HG03432 (cell line): ENCODE measurements around the gene CCDC57.

Source experiments
- ATAC-seq: cut with Tn5 transposase; IDR thresholded peaks from one replicate; pipeline ENCODE4 v1.9.1; 2021; ENCODE audit warnings: mild to moderate bottlenecking, moderate library complexity; ENCODE audit not compliant: unreplicated experiment

CCDC57 gene

DNA sequence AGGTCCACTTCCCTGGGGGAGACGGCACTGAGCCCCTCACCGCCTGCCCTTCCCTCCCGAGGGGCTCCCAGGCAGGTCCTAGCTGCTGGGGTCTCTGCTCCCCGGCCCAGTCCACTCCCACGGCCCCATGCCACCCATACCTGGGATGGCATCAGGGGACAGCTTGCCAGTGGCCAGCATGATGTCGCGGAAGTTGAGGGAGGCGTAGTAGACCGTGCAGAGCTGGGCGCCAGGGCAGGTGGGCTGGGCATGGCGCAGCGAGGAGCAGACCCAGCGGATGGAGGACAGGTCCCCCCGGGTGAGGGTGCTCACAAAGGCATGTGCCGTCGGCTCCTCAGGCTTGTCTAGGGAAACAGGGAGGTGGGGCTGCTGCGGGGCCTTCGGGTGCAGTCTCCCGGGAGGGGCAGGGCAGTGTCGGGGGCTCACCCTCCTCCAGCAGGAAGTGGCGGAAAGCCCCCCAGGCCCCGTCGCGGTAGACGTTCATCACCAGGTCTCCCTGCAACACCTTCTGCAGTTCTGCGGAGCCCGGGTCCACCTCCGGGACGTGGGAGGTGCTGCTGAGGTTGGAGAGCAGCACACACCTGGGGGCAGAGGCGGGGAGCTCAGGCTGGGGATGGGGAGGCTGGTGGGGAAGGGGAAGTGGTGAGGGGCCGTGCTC is 128.1 kb downstream of the CCDC57 start:
- no peak for ATAC-seq

- ATAC-seq: no peak
These were observed 128.9 kb downstream of the CCDC57 start for GRCh38 chr17:82083533-82084359.

GRCh38 chr17:82083009-82083408 is 129.6 kb downstream of the CCDC57 start:
- ATAC-seq: no peak

DNA sequence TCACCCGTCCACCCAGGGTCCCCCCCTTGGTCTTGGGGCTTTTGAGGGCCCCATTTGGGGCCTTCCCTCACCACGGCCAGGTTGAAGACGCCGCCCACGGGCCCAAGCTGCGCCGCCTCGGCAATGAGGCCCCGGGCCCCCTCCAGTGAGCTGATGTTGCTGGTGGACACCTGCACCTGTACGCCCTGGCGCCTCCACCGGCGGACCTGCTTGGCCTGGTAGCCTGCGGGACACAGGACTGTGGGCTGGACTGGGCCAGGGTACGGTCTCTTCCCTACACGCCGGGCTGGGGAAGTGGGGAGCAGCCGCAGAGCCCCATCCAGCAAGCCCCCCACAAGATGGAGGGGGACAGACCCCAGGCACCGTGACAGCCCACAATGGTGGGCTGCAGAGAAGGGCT is 130.2 kb downstream of the CCDC57 start:
- no peak for ATAC-seq

- no peak for ATAC-seq
These were observed 130.7 kb downstream of the CCDC57 start for GRCh38 chr17:82081966-82082365.

- no peak for ATAC-seq
These were observed 131.1 kb downstream of the CCDC57 start for GRCh38 chr17:82081546-82081945.

- ATAC-seq: no peak
These were observed 131.7 kb downstream of the CCDC57 start for GRCh38 chr17:82080789-82081464.

- ATAC-seq: no peak
These were observed 132.4 kb downstream of the CCDC57 start for GRCh38 chr17:82080048-82080788.

- no peak for ATAC-seq
These were observed 133.5 kb downstream of the CCDC57 start for GRCh38 chr17:82079001-82079677.

DNA sequence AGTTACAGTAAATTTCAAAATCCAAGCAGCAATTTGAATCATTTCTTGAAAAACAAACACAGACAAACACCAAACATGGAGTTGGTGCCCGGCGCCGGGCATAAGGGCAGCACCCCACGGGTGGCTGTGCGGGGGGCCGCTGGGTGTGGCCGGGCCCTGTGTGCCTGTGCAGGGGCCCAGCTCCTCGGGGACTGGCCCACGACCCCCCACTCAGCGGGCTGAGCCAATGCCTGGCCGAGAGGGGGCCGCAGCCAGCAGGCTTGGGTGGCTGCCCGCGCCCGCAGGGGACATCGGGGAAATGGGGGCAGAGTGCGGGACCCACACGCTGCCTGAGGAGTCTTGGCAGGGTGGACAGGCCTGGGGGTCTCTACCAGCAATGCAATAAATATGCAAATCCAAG is 134.2 kb downstream of the CCDC57 start:
- no peak for ATAC-seq

GRCh38 chr17:82077617-82078358 is 134.9 kb downstream of the CCDC57 start:
- no peak for ATAC-seq

- no peak for ATAC-seq
These were observed 135.7 kb downstream of the CCDC57 start for GRCh38 chr17:82076785-82077591.

DNA sequence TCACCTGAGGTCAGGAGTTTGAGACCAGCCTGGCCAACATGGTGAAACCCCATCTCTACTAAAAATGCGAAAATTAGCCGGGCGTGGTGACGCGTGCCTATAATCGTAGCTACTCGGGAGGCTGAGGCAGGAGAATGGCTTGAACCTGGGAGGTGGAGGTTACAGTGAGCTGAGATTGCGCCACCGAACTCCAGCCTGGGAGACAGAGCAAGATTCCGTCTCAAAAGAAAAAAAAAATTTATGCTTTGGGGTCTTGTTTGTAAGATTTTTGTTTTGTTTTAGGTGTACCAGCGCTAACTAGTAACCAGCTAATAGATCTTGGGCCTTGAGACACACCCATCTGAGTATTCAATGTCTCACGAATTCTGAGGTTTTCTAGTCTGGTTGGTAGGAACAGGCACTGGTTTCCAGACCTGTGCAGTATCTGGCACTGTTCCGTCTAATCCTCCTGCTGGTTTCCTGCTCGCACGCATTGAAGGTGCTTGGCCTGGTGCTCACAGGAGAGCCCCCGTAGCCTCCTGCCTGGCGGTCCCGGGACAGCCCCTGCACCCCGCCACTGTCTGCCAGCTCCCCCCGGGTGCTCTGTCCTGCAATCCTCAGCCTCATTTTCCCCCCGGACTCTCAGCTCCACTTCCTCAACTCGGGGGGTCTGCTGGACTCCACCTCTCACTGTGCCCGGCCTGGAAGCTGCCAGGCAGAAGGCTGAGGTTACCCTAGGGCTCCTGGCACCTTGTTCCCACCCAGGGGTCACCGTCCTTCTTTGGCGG is 136.4 kb downstream of the CCDC57 start:
- no peak for ATAC-seq

DNA sequence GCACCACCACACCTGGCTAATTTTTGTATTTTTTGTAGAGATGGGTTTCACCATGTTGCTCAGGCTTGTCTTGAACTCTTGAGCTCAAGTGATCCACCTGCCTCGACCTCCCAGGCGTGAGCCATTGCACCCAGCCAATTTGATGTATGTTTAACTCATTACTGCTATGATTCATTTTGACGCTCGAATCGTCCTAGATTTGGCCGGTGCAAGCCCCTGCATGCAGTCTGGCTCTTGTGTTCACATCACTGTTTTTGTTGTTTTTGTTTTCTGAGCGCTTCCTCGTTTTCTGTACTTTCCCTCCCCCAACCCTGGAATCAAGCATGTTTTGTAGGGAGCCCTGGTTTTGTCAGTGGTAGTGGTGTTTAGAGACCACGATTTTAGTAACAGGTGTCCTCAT is 139.2 kb downstream of the CCDC57 start:
- no peak for ATAC-seq

DNA sequence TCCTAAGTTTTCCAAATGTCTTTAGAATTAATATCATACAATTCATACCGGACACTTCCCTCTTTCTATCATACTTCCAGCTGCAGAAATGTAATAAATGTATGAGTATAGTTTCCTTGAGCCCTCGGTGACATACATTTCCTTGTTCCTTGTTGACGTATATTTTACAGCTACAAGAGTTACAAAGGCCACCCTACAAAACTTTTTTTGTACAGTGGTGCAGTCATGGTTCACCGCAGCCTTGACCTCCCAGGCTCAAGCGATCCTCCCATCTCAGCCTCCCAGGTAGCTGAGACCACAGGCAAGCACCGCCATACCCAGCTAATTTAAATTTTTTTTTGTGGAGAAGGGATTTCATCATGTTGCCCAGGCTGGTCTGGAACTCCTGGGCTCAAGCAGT is 139.8 kb downstream of the CCDC57 start:
- no peak for ATAC-seq

GRCh38 chr17:82070611-82071010 is 142.0 kb downstream of the CCDC57 start:
- ATAC-seq: no peak

DNA sequence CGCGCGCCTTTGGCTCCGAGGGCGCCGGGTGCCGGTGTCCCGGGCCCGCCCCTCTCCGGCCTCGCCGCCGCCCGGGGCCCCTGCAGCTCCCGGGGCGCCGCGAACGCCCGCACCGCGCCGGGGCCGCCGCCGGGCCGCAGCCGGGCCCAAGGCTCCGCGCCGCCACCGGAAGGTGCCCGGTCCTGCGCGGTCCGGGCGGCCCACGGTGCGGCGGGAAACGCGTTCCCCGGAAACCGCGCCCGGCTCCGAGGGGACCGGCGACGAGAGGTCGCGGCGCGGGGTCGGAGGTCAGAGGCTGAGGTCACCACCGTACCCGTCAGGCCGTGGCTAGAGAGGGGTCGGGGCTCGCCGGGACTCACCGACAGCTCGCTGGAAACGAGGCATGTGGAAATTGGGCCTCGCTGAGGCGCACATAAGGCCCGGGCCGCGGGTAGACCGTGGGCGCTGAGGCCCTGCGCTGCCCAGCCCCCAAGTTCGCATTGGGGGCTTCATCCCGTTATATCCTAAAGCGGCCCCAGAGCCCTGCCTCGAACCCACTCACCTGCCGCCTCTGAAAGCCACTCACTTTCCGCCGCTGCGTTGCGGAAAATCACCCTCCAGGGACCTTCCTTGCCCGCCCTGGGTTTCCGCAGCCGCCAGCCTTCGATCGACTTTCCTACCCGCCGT is 146.9 kb downstream of the CCDC57 start, which contains the start of gene DUS1L:
Gene DUS1L, minus strand, starts transcription at position 167 of the 666 bp plus-strand sequence. CDS start 745 bp downstream, outside the sequence.
- peak; percentile 80 for ATAC-seq

DNA sequence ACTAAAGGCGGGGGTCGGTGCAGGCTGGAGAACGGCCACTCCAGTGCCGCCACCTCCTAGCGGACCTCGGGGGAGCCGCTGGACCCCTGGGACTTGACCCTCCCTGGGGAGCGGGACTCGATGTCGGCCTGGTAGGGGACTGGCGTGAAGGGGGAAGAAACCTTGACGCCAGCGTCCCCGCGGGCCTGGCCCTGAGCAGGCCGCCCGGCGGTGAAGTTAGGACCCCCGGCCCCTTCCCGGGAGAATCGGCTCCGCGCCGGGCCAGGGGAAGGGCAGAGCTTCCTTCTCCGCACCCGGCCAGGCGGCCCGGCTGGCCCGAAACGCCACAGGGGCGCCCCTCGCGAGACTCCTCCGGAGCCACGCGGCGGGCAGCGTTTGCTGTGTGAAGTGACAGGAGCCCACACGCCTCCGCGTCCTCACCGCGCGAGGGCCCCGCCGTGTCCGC is 147.4 kb downstream of the CCDC57 start:
- peak; percentile 31 for ATAC-seq
